Measurements from ENCODE around the gene JAGN1. TPM values are rescaled to one million over a fixed set of nuclear protein-coding genes. Genes with fewer than 3 reads are reported as not detected.
"Not testable (repeated sequence)": the region's sequence is repeated elsewhere in the genome, so short reads cannot be mapped to it uniquely, and the experiment has no call there.

Gene JAGN1
- total and polyA plus RNA-seq, 9 of the 15 experiments (the other 6 are each of a cell fraction or from before 2014, with no cell fraction given): 31.6 to 77.8 (median 40.3) TPM

GRCh38 chr3:9851926-9852325 is 38.5 kb upstream of the JAGN1 start:
- DNase-seq (ENCODE audit: extremely low read depth in 1 of 4, low spot score in 3 of 4); H3K9ac ChIP-seq (ENCODE audit: insufficient read depth in 1 of 2, low read depth in 2 of 2, low read length in 2 of 2); CTCF ChIA-PET (ENCODE audit: low intra/inter-chr PET ratio); H3K4me1 ChIP-seq (replicated peaks in 1 of 2; ENCODE audit: control insufficient read depth in 2 of 2, insufficient read depth in 2 of 2, low read length in 2 of 2); H3K9me3 ChIP-seq (replicated peaks; ENCODE audit: control insufficient read depth, insufficient read depth, low read depth, low read length); ATAC-seq; H3K4me3 ChIP-seq; in situ Hi-C loops (cut with MboI); H4K20me1 ChIP-seq (replicated peaks; ENCODE audit: control insufficient read depth, insufficient read depth, low read length); BruUV-seq (replicated peaks); H3K27ac ChIP-seq (ENCODE audit: extremely low read depth, low read depth, low read length); H3K4me2 ChIP-seq (ENCODE audit: insufficient read depth, low read length); H2AFZ ChIP-seq (ENCODE audit: low read depth, low read length); H3K36me3 ChIP-seq (ENCODE audit: control insufficient read depth, insufficient read depth, low read length); H3K79me2 ChIP-seq (ENCODE audit: control insufficient read depth, insufficient read depth, low read length); H3K27me3 ChIP-seq (ENCODE audit: control insufficient read depth in 2 of 2, insufficient read depth in 2 of 2, low read length in 2 of 2); FAIRE-seq; H3K9me1 ChIP-seq (ENCODE audit: control insufficient read depth, insufficient read depth, low read length): not testable (repeated sequence)
- intact Hi-C loops (cut with micrococcal nuclease): loop anchor here (1.0 kb wide), 1 partner anchor 470 kb away; no protein-coding TSS in a partner anchor
- POLR2A ChIA-PET: interaction anchor here (0.8 to 1.0 kb wide), 2 partner anchors 9 to 20 kb away, joined by 3 to 4 read pairs; partner anchors contain the start of gene RPUSD3
- WGBS (ENCODE audit: insufficient coverage, low coverage, missing lambda C conversion rate): 39% methylated on average over 6 of the region's 6 CpGs
- peak; percentile 19; the same call in 1 of the 2 replicates for TF ChIP-seq NFIC (IDR thresholded peaks at IDR 0.05)

- no peak overlapping the region for H3K4me3 ChIP-seq
- FAIRE-seq (no peak), ATAC-seq (no peak), DNase-seq (ENCODE audit: extremely low read depth in 1 of 4, low spot score in 3 of 4) (no peak)
- no peaks in the 10 kb centered on the region for H3K79me2 ChIP-seq (ENCODE audit: control insufficient read depth, insufficient read depth, low read length)
- no peaks in the 10 kb centered on the region for H3K9me1 ChIP-seq (ENCODE audit: control insufficient read depth, insufficient read depth, low read length)
- 33% methylated on average over 6 of the region's 6 CpGs for WGBS (ENCODE audit: insufficient coverage, low coverage, missing lambda C conversion rate)
- CTCF ChIA-PET (ENCODE audit: low intra/inter-chr PET ratio): interaction anchor here (0.6 kb wide), 1 partner anchor 44 kb away, joined by 4 read pairs; no protein-coding TSS in a partner anchor
- in situ Hi-C loops (cut with MboI) (no loop called here), intact Hi-C loops (cut with micrococcal nuclease) (loop anchor here (1.0 kb wide), 1 partner anchor 470 kb away; no protein-coding TSS in a partner anchor)
- no peaks in the 10 kb centered on the region for H3K27me3 ChIP-seq (ENCODE audit: control insufficient read depth in 2 of 2, insufficient read depth in 2 of 2, low read length in 2 of 2)
- no peaks in the 10 kb centered on the region for H4K20me1 ChIP-seq (replicated peaks; ENCODE audit: control insufficient read depth, insufficient read depth, low read length)
- BruUV-seq (replicated peaks): no TSS peak
- H3K27ac ChIP-seq (ENCODE audit: extremely low read depth, low read depth, low read length): no peak overlapping the region
- no peaks in the 10 kb centered on the region for H3K36me3 ChIP-seq (ENCODE audit: control insufficient read depth, insufficient read depth, low read length)
- peak overlapping the region; percentile 14 for H2AFZ ChIP-seq (ENCODE audit: low read depth, low read length)
- no peak overlapping the region for H3K4me2 ChIP-seq (ENCODE audit: insufficient read depth, low read length)
- POLR2A ChIA-PET: interaction anchor here (1.3 kb wide), 1 partner anchor 31 kb away, joined by 4 read pairs; no protein-coding TSS in a partner anchor
- H3K9ac ChIP-seq (ENCODE audit: insufficient read depth in 1 of 2, low read depth in 2 of 2, low read length in 2 of 2): no peak overlapping the region
- H3K9me3 ChIP-seq (replicated peaks; ENCODE audit: control insufficient read depth, insufficient read depth, low read depth, low read length): no peaks in the 10 kb centered on the region
- H3K4me1 ChIP-seq (replicated peaks in 1 of 2; ENCODE audit: control insufficient read depth in 2 of 2, insufficient read depth in 2 of 2, low read length in 2 of 2): no peaks in the 10 kb centered on the region; a peak in 1 of 5 replicates
- TF ChIP-seq REST (IDR thresholded peaks at IDR 0.05; ENCODE audit: borderline replicate concordance): peak; percentile 19; the same call in 1 of the 2 replicates
- no peak for TF ChIP-seq REST (CRISPR knock-in tag; IDR thresholded peaks at IDR 0.05; ENCODE audit: low read depth)
- TF ChIP-seq RAD21 (CRISPR knock-in tag; conservative IDR thresholded peaks at IDR 0.05 in 1 of 2, IDR thresholded peaks at IDR 0.05 in 1 of 2): peak in 1 of 2 experiments; percentile 65; a peak in 2 of 4 replicates
Observed at GRCh38 chr3:9852528-9852927, 37.9 kb upstream of the JAGN1 start.

All from K562 (cell line).